NOMO-1 treated with DMSO at 0.1 percent for 48 hours (cell line): Measurements from ENCODE around the gene SAPCD1.
"Not testable (repeated sequence)": the region's sequence is repeated elsewhere in the genome, so short reads cannot be mapped to it uniquely, and the experiment has no call there.

ENCODE experiments used
- DNase-seq: peaks from one replicate; lab custom pipeline; 2025; ENCODE audit not compliant: unreplicated experiment; lab: John Stamatoyannopoulos, UW

SAPCD1 gene

GRCh38 chr6:31776485-31776988, 14.1 kb downstream of the SAPCD1 start:
- no peak for DNase-seq

- peak; percentile 49 for DNase-seq
Observed at GRCh38 chr6:31776989-31777666, 14.7 kb downstream of the SAPCD1 start, which contains the start of gene VWA7. TSS of gene VWA7 (minus strand) at chr6:31777328. CDS start at chr6:31776779, 549 bp downstream.

- no peak for DNase-seq
Observed at GRCh38 chr6:31777667-31778050, 15.2 kb downstream of the SAPCD1 start.

GRCh38 chr6:31778193-31778592, 15.7 kb downstream of the SAPCD1 start:
- no peak for DNase-seq

- no peak for DNase-seq
Observed at GRCh38 chr6:31778999-31779885, 16.8 kb downstream of the SAPCD1 start.

- DNase-seq, result no peak
Observed at GRCh38 chr6:31779908-31780307, 17.5 kb downstream of the SAPCD1 start.

GRCh38 chr6:31780507-31781243, 18.2 kb downstream of the SAPCD1 start:
- no peak for DNase-seq

GRCh38 chr6:31781244-31782125, 19.0 kb downstream of the SAPCD1 start:
- DNase-seq, result no peak

- DNase-seq, result no peak
Observed at GRCh38 chr6:31782126-31782855, 19.8 kb downstream of the SAPCD1 start.

GRCh38 chr6:31784098-31784925, 21.9 kb downstream of the SAPCD1 start:
- DNase-seq, result no peak

GRCh38 chr6:31785475-31785874, 23.0 kb downstream of the SAPCD1 start:
- no peak for DNase-seq

GRCh38 chr6:31791324-31792089, 29.1 kb downstream of the SAPCD1 start:
- peak; percentile 40 for DNase-seq

- DNase-seq, result no peak
Observed at GRCh38 chr6:31792090-31792374, 29.6 kb downstream of the SAPCD1 start.

GRCh38 chr6:31792761-31793171, 30.3 kb downstream of the SAPCD1 start:
- DNase-seq, result no peak

- not testable (repeated sequence) for DNase-seq
Observed at GRCh38 chr6:31793927-31794245, 31.4 kb downstream of the SAPCD1 start.

GRCh38 chr6:31794294-31794865, 31.9 kb downstream of the SAPCD1 start:
- peak; percentile 49 for DNase-seq

- DNase-seq, result peak; percentile 54
Observed at GRCh38 chr6:31794866-31795615, 32.6 kb downstream of the SAPCD1 start.
